GM18507 (cell line): ENCODE results near the gene EFNA2.

ENCODE experiments used
- DNase-seq: peaks from one replicate; pipeline ENCODE4 v3.0.0; 2011; ENCODE audit warnings: low read depth; ENCODE audit not compliant: insufficient read length; ENCODE audit errors: extremely low spot score
- FAIRE-seq: peaks from 2 replicates; lab custom pipeline; 2011; peaks lifted over from hg19 to GRCh38; lab: Jason Lieb, UNC

Gene EFNA2

DNA sequence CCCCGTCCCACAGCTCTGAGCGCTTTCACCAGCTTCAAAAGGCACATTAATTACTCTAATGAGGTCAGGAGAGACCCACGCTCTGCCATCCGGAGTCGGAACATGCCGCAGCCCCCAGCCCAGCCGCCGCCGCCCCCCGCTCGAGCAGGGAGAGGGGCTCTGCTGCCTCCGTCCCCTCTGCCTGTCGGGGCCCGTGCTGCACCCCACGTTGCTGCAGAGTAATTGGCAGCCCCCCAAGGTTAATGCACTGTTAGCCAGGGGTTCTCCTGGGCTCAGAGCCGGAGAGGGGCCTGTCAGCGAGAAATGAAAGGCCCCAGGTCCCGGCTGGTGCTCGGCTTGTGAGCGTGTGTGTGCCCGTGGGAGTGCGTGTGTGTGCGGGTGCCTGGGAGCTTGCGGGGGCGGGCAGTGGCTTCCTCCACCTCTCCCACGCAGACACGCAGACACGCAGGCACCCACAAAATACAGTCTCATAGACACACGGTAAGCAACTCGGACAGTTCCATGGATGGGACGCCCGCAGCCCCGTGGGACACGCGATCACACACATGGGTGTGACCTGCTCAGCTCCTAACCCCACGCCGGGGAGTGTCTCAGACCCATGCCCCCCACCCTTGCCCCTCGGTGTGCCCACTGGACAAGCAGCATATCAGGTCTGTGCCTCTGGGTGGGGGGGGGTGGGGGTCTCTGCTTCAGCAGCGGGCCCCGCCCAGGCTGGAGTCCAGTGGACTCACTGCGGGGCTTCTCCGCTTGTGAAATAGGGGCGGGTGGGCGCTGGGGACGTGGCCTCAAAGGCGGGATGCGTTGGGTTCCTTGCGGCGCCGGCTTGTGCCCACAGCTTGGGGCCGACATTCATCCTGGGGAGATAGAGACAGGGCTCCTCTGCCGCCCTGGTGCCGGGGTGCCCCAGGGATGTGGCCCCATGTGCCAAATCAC lies 4.8 kb upstream of the EFNA2 start:
- no peak for DNase-seq
- FAIRE-seq = no peak

GRCh38 chr19:1281569-1282287 lies 3.9 kb upstream of the EFNA2 start:
- FAIRE-seq (no peak), DNase-seq (no peak)

- no peak for FAIRE-seq
- DNase-seq = no peak
These were observed 3.0 kb upstream of the EFNA2 start for GRCh38 chr19:1282588-1283206.

DNA sequence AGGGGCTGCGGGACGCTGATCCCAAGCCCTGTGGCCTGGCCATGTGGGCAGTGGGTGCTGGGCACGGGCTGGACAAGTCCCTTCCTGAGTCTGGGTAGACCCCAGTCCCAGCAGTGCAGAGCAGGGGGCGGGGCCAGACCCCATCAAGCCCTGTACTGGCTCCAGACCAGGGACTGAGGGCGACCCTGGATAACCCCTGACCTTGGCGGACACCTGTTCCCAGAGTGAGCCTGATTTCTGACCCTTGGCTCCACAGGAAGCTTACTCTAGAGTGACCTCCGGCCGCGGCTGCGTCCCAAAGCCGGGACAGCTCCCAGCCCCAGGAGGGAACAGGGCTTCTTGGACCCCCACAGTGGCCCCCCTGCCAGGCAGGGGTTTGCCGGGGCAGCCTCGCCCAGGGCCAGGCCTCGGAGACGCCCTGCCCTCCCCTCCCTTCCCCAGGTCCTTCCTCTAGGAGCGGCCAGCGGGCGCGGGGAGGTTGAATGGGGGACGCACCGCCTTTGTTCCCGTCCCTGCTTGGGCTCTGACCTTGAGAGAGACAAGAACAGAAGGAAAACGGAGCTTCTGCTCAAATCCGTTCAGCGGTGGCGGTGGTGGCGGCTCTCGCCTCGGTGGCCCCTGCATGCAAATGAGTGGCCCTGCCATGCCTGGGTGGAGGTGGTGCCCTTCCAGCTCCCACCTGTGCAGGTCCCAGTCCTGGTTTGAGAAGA lies 2.3 kb upstream of the EFNA2 start:
- DNase-seq (no peak), FAIRE-seq (no peak)

DNA sequence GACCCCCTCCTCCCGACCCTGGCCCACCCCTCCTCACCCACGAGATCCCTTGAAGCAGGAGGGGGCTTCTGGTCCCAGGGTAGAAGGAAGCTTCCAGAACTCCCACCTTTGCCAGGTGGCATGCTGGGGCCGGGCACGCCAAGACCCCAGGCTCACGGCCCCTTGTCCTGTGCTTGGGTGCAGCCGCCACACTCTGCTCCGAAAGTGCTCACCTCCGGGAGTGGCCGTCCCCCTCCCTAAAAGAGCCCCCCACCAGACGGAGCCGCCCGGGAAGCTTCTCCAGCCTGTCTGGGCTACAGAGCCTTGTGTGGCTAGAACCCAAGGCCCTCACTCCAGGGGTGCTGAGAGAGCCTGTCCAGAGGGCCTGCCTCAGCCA lies 1.8 kb upstream of the EFNA2 start:
- DNase-seq (no peak), FAIRE-seq (no peak)

DNA sequence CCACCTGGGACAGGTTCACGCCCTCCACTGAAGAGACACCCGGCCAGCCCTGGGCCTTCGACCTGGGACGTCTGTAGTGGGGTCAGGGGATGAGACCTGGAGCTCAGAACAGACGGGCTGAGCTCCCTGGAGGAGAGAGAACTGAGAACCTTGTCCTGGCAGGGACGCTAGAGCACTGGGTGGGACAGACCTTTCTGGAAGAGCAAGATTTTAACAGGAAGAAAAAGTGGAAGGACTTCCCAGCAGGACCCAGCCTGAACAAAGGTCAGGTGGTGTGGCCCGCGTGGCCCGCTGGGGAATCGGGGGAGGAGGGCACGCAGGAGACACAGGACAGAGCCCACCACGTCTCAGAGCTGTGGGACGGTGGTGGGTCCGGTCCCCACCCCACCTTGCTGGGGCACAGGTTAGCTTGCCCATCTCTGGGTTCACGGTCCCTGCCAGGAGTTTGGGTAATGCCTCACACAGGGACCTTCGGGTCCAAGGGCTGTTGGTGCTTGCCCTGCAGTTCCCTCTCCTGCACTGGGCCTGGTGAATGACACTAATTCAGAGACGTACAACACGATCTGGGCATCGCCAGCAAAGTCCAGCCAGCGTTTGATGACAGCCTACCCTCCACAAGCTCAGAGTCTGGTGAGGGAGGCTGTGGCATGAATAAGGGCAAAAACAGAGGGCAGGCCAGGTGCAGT lies 1.2 kb upstream of the EFNA2 start:
- FAIRE-seq (no peak), DNase-seq (no peak)

DNA sequence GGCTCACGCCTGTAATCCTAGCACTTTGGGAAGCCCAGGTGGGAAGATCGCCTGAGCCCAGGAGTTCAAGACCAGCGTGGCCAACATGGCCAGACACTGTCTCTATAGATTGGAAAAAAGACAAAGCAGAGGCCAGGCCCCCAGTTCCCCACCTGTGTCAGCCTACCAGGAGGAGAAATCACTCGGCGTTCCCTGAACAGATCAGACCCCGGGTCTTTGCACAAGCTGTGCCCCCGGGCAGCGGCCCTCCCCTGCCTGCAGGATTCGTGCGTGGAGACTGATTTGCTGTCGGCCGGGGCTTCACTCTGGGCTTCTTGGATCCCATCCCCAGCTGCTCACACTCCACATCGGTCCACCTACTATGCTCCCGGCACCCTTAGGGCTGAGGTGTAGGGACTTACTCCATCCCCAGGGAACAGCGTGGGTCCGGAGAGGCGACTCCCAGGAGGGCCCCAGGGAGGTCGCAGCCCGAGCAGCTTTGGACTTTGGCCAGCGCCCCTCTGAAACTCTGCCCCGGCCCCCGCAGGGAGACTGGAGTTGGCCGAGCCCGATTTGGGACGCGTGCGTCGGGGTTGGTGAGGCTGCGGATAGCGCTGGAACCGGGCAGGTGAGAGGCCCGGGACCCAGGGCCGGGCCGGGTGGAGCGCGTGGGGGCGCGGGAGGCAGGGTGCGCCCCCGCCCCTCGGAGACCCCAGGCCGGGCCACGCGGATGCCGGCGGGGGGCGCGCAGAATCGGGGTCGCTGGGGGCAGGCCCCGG lies 515 bp upstream of the EFNA2 start:
- DNase-seq (no peak), FAIRE-seq (no peak)

DNA sequence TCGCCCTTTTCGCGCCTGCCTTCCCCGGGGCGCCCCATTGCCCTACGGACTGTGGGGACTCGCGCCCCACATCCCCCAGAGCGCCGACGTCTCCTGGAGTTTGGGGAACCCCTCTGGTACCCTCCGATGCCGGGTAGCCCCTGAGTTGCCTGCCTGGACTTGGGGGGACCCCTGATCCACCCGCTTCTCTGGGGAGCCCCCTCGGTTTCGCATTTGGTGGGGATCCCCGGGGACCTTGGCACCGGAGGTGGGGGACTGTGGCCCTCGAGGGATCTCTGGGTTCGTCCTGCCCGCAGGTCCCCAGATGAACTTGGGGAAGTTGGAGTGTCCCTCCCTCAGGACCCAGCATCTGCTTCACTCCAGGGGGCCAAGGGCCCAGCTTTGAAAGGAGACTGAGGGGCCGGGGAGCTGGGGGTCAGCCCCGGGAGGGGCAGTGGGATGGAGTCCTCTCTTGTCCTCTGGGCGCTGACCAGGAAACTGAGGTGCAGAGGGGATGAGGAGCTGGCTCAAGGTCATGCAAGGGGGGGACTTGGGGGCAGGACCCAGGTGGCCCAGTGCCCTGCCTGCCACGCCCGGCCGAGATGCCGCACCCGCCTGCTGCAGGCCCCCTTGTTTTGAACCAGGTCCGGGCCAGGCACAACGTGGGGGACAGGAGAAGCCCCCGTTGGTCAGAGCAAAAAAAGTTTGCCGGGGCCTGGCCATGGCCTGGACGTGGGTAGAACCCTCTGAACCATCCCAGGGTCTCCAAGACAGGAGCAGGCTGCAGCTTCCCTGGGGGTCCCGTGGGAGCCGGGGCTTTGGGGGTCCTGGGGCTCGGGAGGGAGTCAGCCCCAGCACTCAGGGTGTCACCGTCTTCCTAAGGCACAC lies 1.0 kb downstream of the EFNA2 start:
- DNase-seq (no peak), FAIRE-seq (no peak)

DNA sequence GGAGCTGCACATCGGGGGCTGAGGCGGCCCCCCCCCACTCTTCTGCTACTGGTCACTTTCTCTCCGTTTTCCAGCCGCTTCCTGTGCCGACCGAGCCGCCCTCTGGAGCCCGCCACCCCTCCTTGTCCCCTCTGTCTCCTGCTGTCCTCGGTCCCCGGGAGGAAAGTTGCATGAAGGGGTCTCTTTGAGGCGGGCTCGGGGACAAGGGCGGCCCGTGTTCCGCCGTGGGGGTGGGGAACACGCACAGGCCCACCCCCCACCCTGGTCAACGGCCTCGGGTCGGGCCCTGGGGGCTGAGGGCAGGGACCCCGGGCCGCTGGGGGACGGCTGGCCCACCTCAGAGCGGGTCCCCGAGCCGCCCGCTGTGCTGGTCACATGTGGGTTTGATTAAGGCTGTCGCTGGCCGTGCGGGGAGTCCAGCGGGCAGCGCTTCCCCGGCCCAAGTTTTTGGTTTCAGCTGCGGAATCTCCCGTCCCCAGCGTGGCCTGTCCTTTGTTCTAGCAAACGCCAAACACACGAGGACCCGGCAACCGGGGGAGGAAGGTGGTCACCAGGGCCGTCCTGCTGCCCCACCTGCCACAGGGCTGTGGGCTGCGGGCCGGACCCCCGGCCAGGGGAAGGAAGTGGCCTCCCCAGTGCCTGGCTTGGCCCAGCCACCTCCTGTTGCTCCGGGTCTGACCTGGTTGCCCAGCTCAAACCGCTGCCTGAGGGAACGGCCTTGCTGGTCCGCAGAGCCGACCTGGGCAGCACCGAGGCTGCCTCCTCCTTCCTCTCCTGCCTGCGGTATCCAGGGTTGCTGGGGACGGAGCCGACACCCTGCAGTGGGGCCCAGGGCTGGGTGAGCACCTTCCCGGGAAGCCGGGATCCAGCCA lies 1.9 kb downstream of the EFNA2 start:
- DNase-seq (no peak), FAIRE-seq (no peak)

- no peak for FAIRE-seq
These were observed 2.5 kb downstream of the EFNA2 start for GRCh38 chr19:1288226-1288612.

DNA sequence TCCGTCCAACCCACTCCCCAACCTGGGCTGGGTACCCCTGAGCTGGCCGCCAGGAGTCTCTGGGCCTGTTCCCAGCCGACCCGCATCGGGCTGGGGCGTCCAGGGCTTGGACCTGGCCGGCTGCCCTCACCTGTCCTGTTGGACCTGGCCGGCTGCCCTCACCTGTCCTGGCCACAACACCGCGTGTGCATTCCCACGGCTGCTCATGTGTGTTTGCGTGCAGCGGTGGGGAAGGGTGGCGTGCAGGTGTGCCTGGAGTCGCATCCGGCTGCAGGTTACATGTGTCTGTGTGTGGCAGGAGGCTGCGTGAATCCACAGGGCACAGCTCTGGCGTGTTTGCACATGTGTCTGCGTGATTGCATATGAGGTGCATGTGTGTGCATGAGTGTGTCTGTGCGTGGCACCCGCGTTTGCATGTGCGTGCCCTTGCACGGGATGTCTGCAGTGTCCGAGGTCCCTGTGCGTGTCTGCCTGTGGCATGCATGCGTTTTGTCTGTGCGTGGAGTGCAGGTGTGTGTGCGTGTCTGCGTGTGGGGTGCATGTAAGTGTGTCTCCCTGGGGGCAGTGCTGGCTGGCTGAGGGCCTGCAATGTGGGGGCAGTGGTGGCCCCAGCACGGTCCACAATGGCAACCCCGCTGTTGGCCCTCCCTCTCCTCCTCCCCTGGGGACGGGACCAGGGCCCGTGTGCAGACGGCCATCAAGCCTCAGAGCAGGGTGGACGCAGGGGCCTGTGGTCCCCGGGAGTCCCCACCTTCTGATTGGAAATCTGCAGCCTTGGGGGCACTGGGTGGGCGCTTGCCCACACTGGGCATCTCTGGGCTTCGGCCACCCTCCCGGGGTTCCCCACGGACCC lies 3.4 kb downstream of the EFNA2 start:
- no peak for DNase-seq
- no peak for FAIRE-seq

More at GRCh38 chr19:1288226-1288612, 2.5 kb downstream of the EFNA2 start:
- no peak for DNase-seq

GRCh38 chr19:1289686-1290025 lies 4.0 kb downstream of the EFNA2 start:
- DNase-seq = no peak
- FAIRE-seq = no peak

DNA sequence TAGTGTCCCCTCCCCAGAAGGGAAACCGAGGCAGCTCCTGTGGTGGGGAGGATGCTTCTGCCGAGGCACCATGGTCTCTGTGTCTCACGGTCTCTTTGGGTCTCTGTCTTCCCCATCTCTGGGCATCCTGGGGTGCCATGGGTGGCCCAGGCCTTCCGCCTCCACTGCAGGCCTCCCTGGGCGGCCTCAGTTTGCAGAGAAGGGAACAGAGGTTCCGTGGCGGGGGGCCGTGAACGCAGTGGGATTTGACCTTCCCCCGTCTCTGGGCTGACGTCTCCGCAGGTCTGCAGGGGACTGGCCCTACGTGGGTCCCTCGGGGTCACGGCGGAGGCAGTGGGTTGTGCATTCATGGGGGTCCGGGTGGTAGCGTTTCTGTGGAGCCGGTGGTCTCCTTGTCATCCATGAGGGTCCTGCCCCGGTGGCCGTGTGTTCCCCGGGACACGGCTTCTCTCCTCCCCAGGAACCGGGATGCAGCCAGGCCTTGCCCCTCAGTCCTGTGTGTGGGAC lies 4.6 kb downstream of the EFNA2 start:
- no peak for FAIRE-seq

GRCh38 chr19:1290703-1291651 lies 5.3 kb downstream of the EFNA2 start:
- FAIRE-seq (no peak), DNase-seq (no peak)

More for the DNA sequence above, 4.6 kb downstream of the EFNA2 start:
- no peak for DNase-seq
